K562 (cell line): Measurements from ENCODE around the gene ARHGEF4. TPM values are rescaled to one million over a fixed set of nuclear protein-coding genes. Genes with fewer than 3 reads are reported as not detected.

Experiments
- ATF3 ChIP-seq, 2 experiments: fragments of 450-650 bp in 1 of 2; sonication (generic) in 1 of 2; formaldehyde crosslinking in 1 of 2; IDR thresholded peaks in 1 of 2; conservative IDR thresholded peaks in 1 of 2; 2 replicates each; pipeline versions ENCODE4 v1.6.1 to v1.8.1; 2016 to 2023; ENCODE audit warnings: mild to moderate bottlenecking in 2 of 2, moderate library complexity in 2 of 2, inconsistent platforms in 1 of 2, missing genetic modification reagents in 1 of 2
- BDP1 ChIP-seq: IDR thresholded peaks from 3 replicates; pipeline ENCODE4 v1.6.1; 2011; ENCODE audit not compliant: insufficient read length, insufficient read depth
- FOXJ2 ChIP-seq: fragments of 200-800 bp; sonication (Bioruptor generic); IDR thresholded peaks from 2 replicates; pipeline ENCODE4 v1.6.1; 2016; ENCODE audit warnings: missing genetic modification characterization, missing compliant biosample characterization
- HMGN3 ChIP-seq: IDR thresholded peaks from 2 replicates; pipeline ENCODE4 v1.6.1; 2011; ENCODE audit warnings: borderline replicate concordance, low read depth, mild to moderate bottlenecking, mixed read lengths, low read length; ENCODE audit not compliant: insufficient read length; ENCODE audit errors: extremely low read depth
- ILK ChIP-seq: fragments of 450-650 bp; IDR thresholded peaks from 2 replicates; pipeline ENCODE4 v1.6.1; 2016; ENCODE audit warnings: missing genetic modification characterization, low read depth, mild to moderate bottlenecking, missing compliant biosample characterization, moderate library complexity, borderline replicate concordance
- JUN ChIP-seq, 2 experiments: sonication (generic) in 1 of 2; formaldehyde crosslinking in 1 of 2; IDR thresholded peaks; 2 replicates each; pipeline versions ENCODE4 v1.6.1 to v1.8.0; 2012 to 2022; ENCODE audit warnings: borderline replicate concordance in 2 of 2, mild to moderate bottlenecking in 2 of 2, improper control_type of control experiment in 1 of 2, low read depth in 1 of 2, low read length in 1 of 2, missing genetic modification reagents in 1 of 2
- MCM3 ChIP-seq: fragments of 450-650 bp; IDR thresholded peaks from 2 replicates; pipeline ENCODE4 v1.6.1; 2016
- NCOA4 ChIP-seq: fragments of 450-650 bp; IDR thresholded peaks from 2 replicates; pipeline ENCODE4 v1.6.1; 2018; ENCODE audit warnings: mild to moderate bottlenecking; ENCODE audit not compliant: partially characterized antibody
- NUFIP1 ChIP-seq: fragments of 450-650 bp; IDR thresholded peaks from 2 replicates; pipeline ENCODE4 v1.6.1; 2018; ENCODE audit not compliant: partially characterized antibody
- PTBP1 ChIP-seq: fragments of 200-400 bp; formaldehyde crosslinking; IDR thresholded peaks from 2 replicates; pipeline ENCODE4 v1.6.1; 2017; ENCODE audit warnings: low read depth, low read length
- STAT6 ChIP-seq: sonication (generic); formaldehyde crosslinking; IDR thresholded peaks from 2 replicates; pipeline ENCODE4 v1.8.1; 2023; ENCODE audit warnings: mild to moderate bottlenecking, missing genetic modification reagents
- TAF7 ChIP-seq: fragments of 450-650 bp; IDR thresholded peaks from 2 replicates; pipeline ENCODE4 v1.6.1; 2016; ENCODE audit warnings: missing genetic modification characterization, missing compliant biosample characterization
- TSHZ1 ChIP-seq: fragments of 250-450 bp; sonication (Bioruptor Pico); IDR thresholded peaks from 2 replicates; pipeline ENCODE4 v1.4.0; 2020; ENCODE audit warnings: mild to moderate bottlenecking, moderate library complexity
- ZBTB26 ChIP-seq: fragments of 450-650 bp; formaldehyde crosslinking; IDR thresholded peaks from 2 replicates; pipeline ENCODE4 v1.4.0; 2022; ENCODE audit warnings: missing genetic modification characterization
- ZNF217 ChIP-seq: sonication (generic); formaldehyde crosslinking; IDR thresholded peaks from 2 replicates; pipeline ENCODE4 v1.8.0; 2022; ENCODE audit warnings: mild to moderate bottlenecking, missing genetic modification reagents
- ZNF239 ChIP-seq: fragments of 250-450 bp; sonication (Bioruptor Pico); IDR thresholded peaks from 2 replicates; pipeline ENCODE4 v1.4.0; 2020; ENCODE audit warnings: mild to moderate bottlenecking
- ZNF512 ChIP-seq: IDR thresholded peaks from 2 replicates; pipeline ENCODE4 v1.6.1; 2016; ENCODE audit warnings: missing genetic modification characterization, missing compliant biosample characterization
- polyA plus RNA-seq, 8 experiments: library from polyadenylated mRNA; depleted of rRNA in 4 of 8; stranded (reverse) in 5 of 8; unstranded in 3 of 8; fragments of >200 nt; fragmentation: Nextera tagmentation in 2 of 8; fragmentation: Illumina TruSeq in 1 of 8; extraction: Ambion mirVana in 2 of 8; extraction: Trizol in 1 of 8; gene quantifications; 2 replicates each; pipeline versions ENCODE4 v1.2.1 to v1.2.3, GENCODE V29; 2011 to 2014; ENCODE audit warnings: inconsistent platforms in 1 of 8, missing spikeins in 1 of 8
- total RNA-seq, 7 experiments: library from RNA; depleted of rRNA in 6 of 7; stranded (reverse); fragments of >200 nt in 6 of 7; fragmentation: Illumina TruSeq in 2 of 7; extraction: Trizol in 2 of 7; gene quantifications; 2 replicates each; pipeline versions ENCODE4 v1.2.1 to v1.2.3, GENCODE V29; 2011 to 2021; ENCODE audit warnings: low replicate concordance in 1 of 7

ARHGEF4 gene
- total and polyA plus RNA-seq, 9 of the 15 experiments (the other 6 are each of a cell fraction or from before 2014, with no cell fraction given) = not detected

- TF ChIP-seq TSHZ1 (CRISPR knock-in tag) (no peak), TAF7 (tag) (no peak), BDP1 (no peak), MCM3 (no peak), NCOA4 (no peak), STAT6 (no peak), PTBP1 (no peak), ZNF217 (CRISPR knock-in tag) (no peak), HMGN3 (peak; percentile 77), ATF3 (IDR thresholded peaks at IDR 0.05) (no peak), ATF3 (CRISPR knock-in tag; conservative IDR thresholded peaks at IDR 0.05) (no peak), ZNF512 (tag) (no peak), FOXJ2 (tag) (peak; percentile 44; the same call in 1 of the 2 replicates), ZNF239 (CRISPR knock-in tag) (no peak), ZBTB26 (no peak), JUN (IDR thresholded peaks at IDR 0.05; ENCODE audit: borderline replicate concordance, low read depth, low read length) (no peak; the same call in 1 of the 2 replicates), JUN (CRISPR knock-in tag; IDR thresholded peaks at IDR 0.05; ENCODE audit: borderline replicate concordance) (no peak), ILK (tag) (no peak), NUFIP1 (no peak)
Observed at GRCh38 chr2:131093006-131093695, 256.4 kb downstream of the ARHGEF4 start, which contains the start of gene FAM168B (continued).
